Measurements from ENCODE around the gene NFKBIZ.
A peak's percentile ranks its signal among the peaks of the same experiment; 100 is the strongest.
"Not testable (repeated sequence)": the region's sequence is repeated elsewhere in the genome, so short reads cannot be mapped to it uniquely, and the experiment has no call there.

Gene NFKBIZ

GRCh38 chr3:101851072-101851770 lies 1.9 kb downstream of the NFKBIZ start:
- no peak for DNase-seq (ENCODE audit: low spot score)

- no peak for DNase-seq (ENCODE audit: low spot score)
These were observed 2.8 kb downstream of the NFKBIZ start for GRCh38 chr3:101851850-101852714.

- DNase-seq (ENCODE audit: low spot score): no peak
These were observed 3.9 kb downstream of the NFKBIZ start for GRCh38 chr3:101852983-101853840.

- DNase-seq (ENCODE audit: low spot score): no peak
These were observed 4.7 kb downstream of the NFKBIZ start for GRCh38 chr3:101853982-101854381.

GRCh38 chr3:101854608-101855304 lies 5.4 kb downstream of the NFKBIZ start:
- peak; percentile 64 for DNase-seq (ENCODE audit: low spot score)

- no peak for DNase-seq (ENCODE audit: low spot score)
These were observed 8.0 kb downstream of the NFKBIZ start for GRCh38 chr3:101857301-101857741.

GRCh38 chr3:101858464-101859030 lies 9.2 kb downstream of the NFKBIZ start:
- DNase-seq (ENCODE audit: low spot score): no peak

- DNase-seq (ENCODE audit: low spot score): no peak
These were observed 10.7 kb downstream of the NFKBIZ start for GRCh38 chr3:101859882-101860448.

GRCh38 chr3:101861212-101861788 lies 12.0 kb downstream of the NFKBIZ start:
- no peak for DNase-seq (ENCODE audit: low spot score)

- no peak for DNase-seq (ENCODE audit: low spot score)
These were observed 12.6 kb downstream of the NFKBIZ start for GRCh38 chr3:101861789-101862415.

- no peak for DNase-seq (ENCODE audit: low spot score)
These were observed 13.3 kb downstream of the NFKBIZ start for GRCh38 chr3:101862416-101863165.

GRCh38 chr3:101864926-101865325 lies 15.6 kb downstream of the NFKBIZ start:
- DNase-seq (ENCODE audit: low spot score): not testable (repeated sequence)

- no peak for DNase-seq (ENCODE audit: low spot score)
These were observed 16.6 kb downstream of the NFKBIZ start for GRCh38 chr3:101865751-101866509.

GRCh38 chr3:101867511-101867910 lies 18.2 kb downstream of the NFKBIZ start:
- DNase-seq (ENCODE audit: low spot score): no peak

GRCh38 chr3:101867996-101868395 lies 18.7 kb downstream of the NFKBIZ start:
- no peak for DNase-seq (ENCODE audit: low spot score)

GRCh38 chr3:101868534-101869464 lies 19.5 kb downstream of the NFKBIZ start:
- peak; percentile 59 for DNase-seq (ENCODE audit: low spot score)

GRCh38 chr3:101870138-101870537 lies 20.8 kb downstream of the NFKBIZ start:
- DNase-seq (ENCODE audit: low spot score): no peak

All from LoVo (cell line).